GM18907 (cell line): ENCODE results near the gene ADIPOR2.
"Not testable (repeated sequence)": the region's sequence is repeated elsewhere in the genome, so short reads cannot be mapped to it uniquely, and the experiment has no call there.

Experiments used
- ATAC-seq: cut with Tn5 transposase; IDR thresholded peaks from one replicate; pipeline ENCODE4 v1.9.1; 2021; ENCODE audit warnings: mild to moderate bottlenecking, moderate library complexity; ENCODE audit not compliant: unreplicated experiment

Gene ADIPOR2

DNA sequence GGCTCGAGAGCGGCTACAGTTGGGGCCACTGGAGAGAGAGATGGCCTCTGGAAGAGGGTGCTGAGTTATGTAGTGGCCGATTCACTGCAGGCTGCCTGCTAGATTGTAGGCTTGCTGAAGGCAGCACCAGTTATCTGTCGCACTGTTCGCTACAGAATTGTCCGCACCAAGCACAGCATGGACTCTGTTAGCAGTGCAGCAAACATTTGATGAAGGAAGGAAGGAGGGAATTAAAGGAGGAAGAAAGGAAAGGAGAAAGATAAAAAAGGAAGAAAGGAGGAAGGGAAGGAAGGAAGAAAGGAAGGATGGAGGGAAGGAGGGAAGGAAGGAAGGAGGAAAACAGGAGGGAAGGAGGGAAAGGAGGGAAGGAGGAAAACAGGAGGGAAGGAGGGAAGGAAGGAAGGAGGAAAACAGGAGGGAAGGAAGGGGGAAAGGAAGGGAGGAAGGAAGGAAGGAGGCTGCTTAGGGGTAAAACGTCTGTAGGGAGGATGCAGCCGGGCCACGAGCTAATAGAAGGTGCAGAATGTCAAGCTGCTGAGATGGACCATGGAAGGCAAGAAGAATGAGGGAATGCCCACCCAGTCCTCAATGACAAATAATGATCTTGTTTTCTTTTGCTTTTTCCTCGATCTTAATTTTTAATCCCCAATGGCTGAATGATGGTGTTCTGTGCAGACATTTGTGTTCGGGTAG, 27.3 kb upstream of the ADIPOR2 start:
- ATAC-seq = no peak

GRCh38 chr12:1665366-1665765, 25.5 kb upstream of the ADIPOR2 start:
- no peak for ATAC-seq

GRCh38 chr12:1666215-1666614, 24.7 kb upstream of the ADIPOR2 start:
- ATAC-seq = no peak

DNA sequence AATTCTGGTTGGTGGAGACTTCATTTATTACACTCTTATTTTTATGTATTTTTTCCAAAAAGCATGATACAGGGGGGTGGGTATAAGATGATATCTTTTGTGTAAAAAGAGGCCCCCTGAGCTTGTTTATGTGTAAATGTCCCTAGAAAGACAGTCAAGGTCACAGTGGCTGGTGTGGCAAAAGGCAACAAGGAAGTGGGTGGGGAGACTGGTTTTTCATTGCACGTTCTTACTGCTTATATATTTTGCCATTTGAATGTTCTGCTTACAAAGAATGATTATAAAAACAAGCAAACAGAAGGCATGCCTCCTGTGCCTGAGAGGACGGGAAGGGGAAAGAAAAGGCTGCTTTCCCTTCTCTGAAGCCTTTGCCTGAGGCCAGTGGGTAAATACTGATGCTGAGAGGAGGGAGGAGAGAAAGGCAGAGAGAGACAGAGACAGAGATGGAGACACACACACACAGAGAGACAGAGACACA, 24.1 kb upstream of the ADIPOR2 start:
- ATAC-seq = no peak

- no peak for ATAC-seq
These were observed 21.9 kb upstream of the ADIPOR2 start for GRCh38 chr12:1668833-1669543.

GRCh38 chr12:1670358-1671268, 20.3 kb upstream of the ADIPOR2 start:
- no peak for ATAC-seq

GRCh38 chr12:1676043-1676442, 14.8 kb upstream of the ADIPOR2 start:
- ATAC-seq = no peak

GRCh38 chr12:1680804-1681492, 9.9 kb upstream of the ADIPOR2 start:
- ATAC-seq = no peak

DNA sequence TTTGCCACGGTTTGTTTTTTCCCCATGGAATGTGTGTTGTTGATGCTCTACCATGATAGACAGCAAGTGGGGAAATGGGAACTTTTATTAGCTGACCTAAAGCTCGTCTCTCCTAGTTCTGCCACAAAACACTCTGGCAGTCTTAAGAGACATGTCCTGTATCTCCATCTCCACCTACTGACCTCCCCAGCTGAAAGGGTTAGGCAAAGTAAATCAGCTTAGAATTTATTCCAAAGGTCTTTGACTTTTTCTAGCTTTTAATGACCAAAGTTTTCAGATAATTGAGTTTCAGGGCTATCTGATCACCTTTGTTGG, 9.4 kb upstream of the ADIPOR2 start:
- no peak for ATAC-seq

- no peak for ATAC-seq
These were observed 2.7 kb upstream of the ADIPOR2 start for GRCh38 chr12:1688086-1688710.

- peak; percentile 37 for ATAC-seq
These were observed 495 bp downstream of the ADIPOR2 start for GRCh38 chr12:1691123-1692007.

DNA sequence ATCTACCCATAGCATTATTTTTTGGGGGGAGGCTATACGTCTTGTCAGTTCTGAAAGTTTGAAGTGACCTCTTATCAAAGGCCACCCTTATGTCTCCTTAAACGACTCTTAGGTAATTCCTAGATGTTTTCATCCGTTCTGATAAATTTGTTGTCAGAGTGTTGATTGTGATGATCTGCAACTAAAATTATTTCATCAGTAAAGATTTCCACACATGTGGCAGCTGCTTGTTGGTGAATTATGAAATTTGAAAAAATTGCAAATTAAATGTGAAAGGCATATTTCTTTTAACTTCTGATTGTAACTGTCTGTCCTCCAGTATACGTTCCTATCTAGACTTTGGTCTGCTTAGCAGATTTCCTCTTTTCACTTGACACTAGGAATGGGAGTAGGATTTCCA, 1.4 kb downstream of the ADIPOR2 start:
- no peak for ATAC-seq

DNA sequence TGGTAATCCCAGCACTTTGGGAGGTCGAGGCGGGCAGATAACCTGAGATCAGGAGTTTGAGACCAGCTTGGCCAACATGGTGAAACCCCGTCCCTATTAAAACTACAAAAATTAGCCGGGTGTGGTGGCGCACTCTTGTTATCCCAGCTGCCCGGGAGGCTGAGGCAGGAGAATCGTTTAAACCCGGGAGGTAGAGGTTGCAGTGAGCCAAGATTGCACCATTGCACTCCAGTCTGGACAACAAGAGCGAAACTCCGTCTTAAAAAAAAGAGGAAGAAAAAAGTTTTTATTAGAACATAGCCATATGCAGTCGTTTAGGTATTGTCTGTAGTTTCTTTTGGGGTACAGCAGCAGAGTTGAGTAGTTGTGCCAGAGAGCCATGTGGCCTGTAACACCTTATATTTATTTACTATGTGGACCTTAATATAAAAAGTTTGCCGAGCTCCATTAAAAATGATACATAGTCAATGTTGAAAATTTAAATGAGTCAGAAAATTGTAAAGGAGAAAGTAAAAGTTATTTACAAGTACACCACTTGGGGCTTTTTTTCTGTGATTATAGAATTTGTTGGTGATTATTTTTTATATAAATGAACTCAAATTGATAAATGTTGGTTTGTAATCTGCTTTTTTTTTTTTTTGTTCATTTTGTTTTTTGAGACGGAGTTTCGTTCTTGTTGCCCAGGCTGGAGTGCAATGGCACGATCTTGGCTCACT, 2.2 kb downstream of the ADIPOR2 start:
- ATAC-seq = no peak

DNA sequence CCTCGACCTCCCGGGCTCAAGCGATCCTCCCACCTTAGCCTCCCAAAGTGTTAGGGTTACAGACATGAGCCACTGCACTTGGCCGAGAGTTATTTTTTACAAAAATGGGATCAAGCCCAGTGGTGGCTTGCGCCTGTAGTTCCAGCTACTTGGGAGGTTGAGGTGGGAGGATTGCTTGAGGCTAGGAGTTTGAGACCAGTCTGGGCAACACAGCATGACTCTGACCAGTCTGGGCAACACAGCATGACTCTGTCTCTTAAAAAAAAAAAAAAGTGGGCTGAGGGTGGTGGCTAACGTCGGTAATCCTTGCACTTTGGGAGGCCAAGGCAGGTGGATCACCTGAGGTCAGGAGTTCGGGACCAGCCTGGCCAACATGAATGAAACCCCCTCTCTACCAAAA, 4.2 kb downstream of the ADIPOR2 start:
- not testable (repeated sequence) for ATAC-seq

DNA sequence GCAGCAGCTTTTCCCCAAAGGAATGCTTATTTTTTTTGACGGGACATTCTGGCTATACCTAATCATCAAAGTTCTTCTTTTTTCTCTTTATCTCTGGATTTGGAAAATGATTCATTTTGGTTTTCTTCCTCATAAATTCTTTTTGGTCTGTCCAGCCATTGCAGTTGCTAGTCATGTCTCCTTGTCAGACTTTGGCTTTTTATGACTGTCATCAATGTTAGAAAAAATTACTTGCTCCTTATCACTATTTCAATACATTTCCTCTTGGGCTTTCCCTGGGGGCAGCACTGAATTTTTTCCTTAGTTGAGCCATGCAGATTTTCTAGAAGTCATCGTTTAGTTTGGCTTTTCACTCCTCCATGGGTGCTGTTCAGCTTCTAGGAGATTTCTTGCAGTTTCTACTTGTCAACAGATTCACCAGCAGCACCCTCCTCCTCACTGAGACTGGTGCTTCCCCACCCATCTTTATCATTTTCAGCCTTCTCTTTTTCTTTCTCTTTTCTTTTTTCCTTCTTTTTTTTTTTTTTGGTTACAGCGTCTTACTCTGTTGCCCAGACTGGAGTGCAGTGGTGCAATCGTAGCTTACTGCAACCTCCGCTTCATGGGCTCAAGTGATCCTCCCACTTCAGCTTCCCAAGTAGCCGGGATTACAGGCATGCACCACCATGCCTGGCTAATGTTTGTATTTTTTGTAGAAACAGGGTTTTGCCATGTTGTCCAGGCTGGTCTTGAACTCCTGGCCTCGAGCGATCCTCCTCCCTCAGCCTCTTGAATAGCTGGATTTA, 5.2 kb downstream of the ADIPOR2 start:
- no peak for ATAC-seq

GRCh38 chr12:1696800-1697199, 5.9 kb downstream of the ADIPOR2 start:
- no peak for ATAC-seq

GRCh38 chr12:1697271-1697670, 6.4 kb downstream of the ADIPOR2 start:
- ATAC-seq = no peak

GRCh38 chr12:1698720-1699119, 7.8 kb downstream of the ADIPOR2 start:
- ATAC-seq = no peak
